Neural crest cell (in vitro differentiated cells): ENCODE measurements around the gene FAIM. TPM values are rescaled to one million over a fixed set of nuclear protein-coding genes. Genes with fewer than 3 reads are reported as not detected.
A peak's percentile ranks its signal among the peaks of the same experiment; 100 is the strongest.

Experiments used
- DNase-seq: peaks from one replicate; pipeline ENCODE4 v3.0.0; 2021; ENCODE audit warnings: low read depth, mixed read lengths, low spot score
- H3K27ac Mint-ChIP-seq: one replicate; pipeline ENCODE4 v1.8.0; 2021; ENCODE audit warnings: mild to moderate bottlenecking, mixed read lengths; ENCODE audit not compliant: unreplicated experiment
- H3K27me3 Mint-ChIP-seq: 2 replicates; pipeline ENCODE4 v1.8.0; 2021; ENCODE audit warnings: low read depth, mild to moderate bottlenecking, mixed read lengths
- H3K36me3 Mint-ChIP-seq: 2 replicates; pipeline ENCODE4 v1.8.0; 2021; ENCODE audit warnings: low read depth, mild to moderate bottlenecking, mixed read lengths
- H3K4me1 Mint-ChIP-seq: 2 replicates; pipeline ENCODE4 v1.8.0; 2021; ENCODE audit warnings: mixed read lengths
- H3K4me3 Mint-ChIP-seq: one replicate; pipeline ENCODE4 v1.8.0; 2021; ENCODE audit warnings: mild to moderate bottlenecking, mixed read lengths
- H3K9me3 Mint-ChIP-seq: 2 replicates; pipeline ENCODE4 v1.8.0; 2021; ENCODE audit warnings: mixed read lengths
- total RNA-seq: library from RNA; stranded (reverse); gene quantifications from 2 replicates; pipeline ENCODE4 v1.2.1, GENCODE V29; 2021
- TF ChIP-seq, protein P1 (sequence below): fragments of 200-600 bp; sonication (generic); conservative IDR thresholded peaks from 2 replicates; pipeline ENCODE4 v1.5.0; 2021; ENCODE audit warnings: antibody characterized with exemption, mild to moderate bottlenecking

FAIM gene
- total RNA-seq, 1 donor from 2014 or later, result 10.0 TPM

GRCh38 chr3:138640537-138640936 is 32.0 kb downstream of the FAIM start:
- no peak for DNase-seq
- Mint-ChIP-seq H3K4me3 (no peak overlapping the region), H3K4me1 (no peaks in the 10 kb centered on the region), H3K27ac (no peak overlapping the region), H3K36me3 (peaks cover 37% of the 10 kb centered on the region), H3K9me3 (peaks cover 30% of the 10 kb centered on the region), H3K27me3 (no peaks in the 10 kb centered on the region)
- TF ChIP-seq, protein P1, sequence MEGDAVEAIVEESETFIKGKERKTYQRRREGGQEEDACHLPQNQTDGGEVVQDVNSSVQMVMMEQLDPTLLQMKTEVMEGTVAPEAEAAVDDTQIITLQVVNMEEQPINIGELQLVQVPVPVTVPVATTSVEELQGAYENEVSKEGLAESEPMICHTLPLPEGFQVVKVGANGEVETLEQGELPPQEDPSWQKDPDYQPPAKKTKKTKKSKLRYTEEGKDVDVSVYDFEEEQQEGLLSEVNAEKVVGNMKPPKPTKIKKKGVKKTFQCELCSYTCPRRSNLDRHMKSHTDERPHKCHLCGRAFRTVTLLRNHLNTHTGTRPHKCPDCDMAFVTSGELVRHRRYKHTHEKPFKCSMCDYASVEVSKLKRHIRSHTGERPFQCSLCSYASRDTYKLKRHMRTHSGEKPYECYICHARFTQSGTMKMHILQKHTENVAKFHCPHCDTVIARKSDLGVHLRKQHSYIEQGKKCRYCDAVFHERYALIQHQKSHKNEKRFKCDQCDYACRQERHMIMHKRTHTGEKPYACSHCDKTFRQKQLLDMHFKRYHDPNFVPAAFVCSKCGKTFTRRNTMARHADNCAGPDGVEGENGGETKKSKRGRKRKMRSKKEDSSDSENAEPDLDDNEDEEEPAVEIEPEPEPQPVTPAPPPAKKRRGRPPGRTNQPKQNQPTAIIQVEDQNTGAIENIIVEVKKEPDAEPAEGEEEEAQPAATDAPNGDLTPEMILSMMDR, result no peak

- Mint-ChIP-seq H3K9me3 (peaks cover 38% of the 10 kb centered on the region), H3K36me3 (peaks cover 50% of the 10 kb centered on the region), H3K27ac (no peak overlapping the region), H3K4me3 (peak overlapping the region; percentile 23), H3K27me3 (no peaks in the 10 kb centered on the region), H3K4me1 (no peaks in the 10 kb centered on the region)
- TF ChIP-seq, protein P1, result no peak
- DNase-seq, result no peak
Measured at GRCh38 chr3:138642226-138642926, 33.8 kb downstream of the FAIM start.

DNA sequence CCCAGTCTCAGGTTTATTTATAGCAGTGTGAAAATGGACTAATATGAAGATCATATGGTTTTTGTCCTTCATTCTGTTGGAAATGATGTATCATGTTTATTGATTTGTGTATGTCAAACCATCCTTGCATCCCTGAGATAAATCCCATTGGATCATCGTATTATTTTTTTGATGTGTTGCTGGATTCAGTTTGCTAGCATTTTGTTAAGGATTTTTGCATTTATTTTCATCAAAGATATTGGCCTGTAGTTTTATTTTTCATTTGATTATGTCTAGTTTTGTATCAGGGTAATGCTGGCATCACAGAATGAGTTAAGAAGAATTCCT is 34.3 kb downstream of the FAIM start:
- Mint-ChIP-seq H3K9me3 (peaks cover 41% of the 10 kb centered on the region), H3K27me3 (no peaks in the 10 kb centered on the region), H3K4me3 (peak overlapping the region; percentile 23), H3K36me3 (peaks cover 54% of the 10 kb centered on the region), H3K4me1 (no peaks in the 10 kb centered on the region), H3K27ac (no peak overlapping the region)
- no peak for DNase-seq
- TF ChIP-seq, protein P1, result no peak

DNA sequence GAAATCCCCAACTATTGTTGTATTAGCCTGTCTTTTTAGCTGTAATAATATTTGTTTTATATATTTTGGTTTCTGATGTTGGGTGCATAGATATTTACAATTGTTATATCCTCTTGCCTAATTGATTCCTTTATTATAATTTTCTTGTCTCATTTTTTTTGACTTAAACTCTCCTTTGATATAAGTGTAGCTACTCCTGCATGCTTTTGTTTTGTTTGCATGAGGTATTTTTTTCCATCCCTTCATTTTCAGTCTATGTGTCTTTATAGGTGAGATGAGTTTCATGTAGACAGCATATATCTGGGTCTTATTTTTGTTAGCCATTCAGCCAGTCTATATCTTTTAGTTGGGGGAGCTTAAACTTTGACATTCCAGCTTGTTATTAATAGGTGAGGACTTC is 37.4 kb downstream of the FAIM start:
- no peak overlapping the region for H3K4me3 Mint-ChIP-seq
- TF ChIP-seq, protein P1, result no peak
- no peak overlapping the region for H3K27ac Mint-ChIP-seq
- no peaks in the 10 kb centered on the region for H3K4me1 Mint-ChIP-seq
- no peaks in the 10 kb centered on the region for H3K27me3 Mint-ChIP-seq
- peaks cover 65% of the 10 kb centered on the region for H3K36me3 Mint-ChIP-seq
- peaks cover 38% of the 10 kb centered on the region for H3K9me3 Mint-ChIP-seq
- no peak for DNase-seq

- DNase-seq, result no peak
- peaks cover 65% of the 10 kb centered on the region for H3K36me3 Mint-ChIP-seq
- H3K9me3 Mint-ChIP-seq, result peaks cover 38% of the 10 kb centered on the region
Measured at GRCh38 chr3:138646513-138646912, 37.9 kb downstream of the FAIM start.

More at GRCh38 chr3:138646513-138646912, 37.9 kb downstream of the FAIM start:
- no peaks in the 10 kb centered on the region for H3K27me3 Mint-ChIP-seq
- H3K4me3 Mint-ChIP-seq, result no peak overlapping the region
- TF ChIP-seq, protein P1, result no peak
- no peak overlapping the region for H3K27ac Mint-ChIP-seq
- H3K4me1 Mint-ChIP-seq, result no peaks in the 10 kb centered on the region
